PC-9 (cell line): ENCODE data around the gene ACAD8. TPM values are rescaled to one million over a fixed set of nuclear protein-coding genes. Genes with fewer than 3 reads are reported as not detected.

Experiments
- BruUV-seq: library from RNA; stranded (reverse); fragments of 400-500 nt; replicated peaks from 2 replicates; lab custom pipeline; 2021; lab: Mats Ljungman, UMichigan
- CTCF ChIA-PET: fragments of 300-600 bp; sonication (Branson Sonifier 250); formaldehyde crosslinking; loops from one replicate; lab custom pipeline; 2022; ENCODE audit warnings: antibody characterized with exemption; lab: Charles Lee
- POLR2A ChIA-PET: fragments of 300-600 bp; sonication (Branson Sonifier 250); formaldehyde crosslinking; loops from one replicate; lab custom pipeline; 2022; ENCODE audit warnings: antibody characterized with exemption; ENCODE audit not compliant: unreplicated experiment; lab: Charles Lee
- DNase-seq, 2 experiments: peaks; one replicate each; pipeline versions ENCODE4 v3.0.0 to v3.0.0-alpha.2; 2015 to 2022; ENCODE audit warnings: mixed read lengths in 1 of 2
- H2AFZ ChIP-seq: fragments of 200-600 bp; sonication (generic); 2 replicates; pipeline ENCODE4 v1.8.1; 2017; ENCODE audit warnings: antibody characterized with exemption
- H3F3A ChIP-seq: fragments of 200-600 bp; sonication (generic); 2 replicates; pipeline ENCODE4 v1.8.1; 2017; ENCODE audit warnings: antibody characterized with exemption, mild to moderate bottlenecking, low read depth; ENCODE audit not compliant: insufficient read depth
- H3K27ac ChIP-seq: fragments of 200-600 bp; sonication (generic); 2 replicates; pipeline ENCODE4 v1.6.1; 2016; ENCODE audit warnings: mixed run types
- H3K27me3 ChIP-seq: fragments of 200-600 bp; sonication (generic); 2 replicates; pipeline ENCODE4 v1.6.1; 2016; ENCODE audit warnings: low read depth, mixed run types; ENCODE audit not compliant: insufficient read depth
- H3K36me3 ChIP-seq: fragments of 200-600 bp; sonication (generic); 2 replicates; pipeline ENCODE4 v1.6.1; 2016; ENCODE audit warnings: low read depth, mixed run types
- H3K4me1 ChIP-seq: fragments of 200-600 bp; sonication (generic); replicated peaks from 2 replicates; pipeline ENCODE4 v1.6.1; 2016; ENCODE audit warnings: mixed run types; ENCODE audit not compliant: insufficient read depth
- H3K4me2 ChIP-seq: fragments of 200-600 bp; sonication (generic); 2 replicates; pipeline ENCODE4 v1.6.1; 2017; ENCODE audit warnings: mixed run types
- H3K4me3 ChIP-seq: fragments of 200-600 bp; sonication (generic); 2 replicates; pipeline ENCODE4 v1.6.1; 2016; ENCODE audit warnings: mixed run types
- H3K79me2 ChIP-seq: fragments of 200-600 bp; sonication (generic); 2 replicates; pipeline ENCODE4 v1.6.1; 2017; ENCODE audit warnings: low read depth, mixed run types
- H3K9me2 ChIP-seq: fragments of 200-600 bp; sonication (generic); 2 replicates; pipeline ENCODE4 v1.8.1; 2017; ENCODE audit warnings: mild to moderate bottlenecking; ENCODE audit not compliant: insufficient read depth
- H3K9me3 ChIP-seq: fragments of 200-600 bp; sonication (generic); 2 replicates; pipeline ENCODE4 v1.8.1; 2016; ENCODE audit warnings: low read depth; ENCODE audit not compliant: insufficient read depth
- H4K20me1 ChIP-seq: fragments of 200-600 bp; sonication (generic); 2 replicates; pipeline ENCODE4 v1.8.1; 2017; ENCODE audit not compliant: insufficient read depth
- CTCF ChIP-seq: fragments of 200-600 bp; sonication (generic); conservative IDR thresholded peaks from 2 replicates; pipeline ENCODE4 v1.6.1; 2017; ENCODE audit warnings: mixed run types, antibody characterized with exemption, mild to moderate bottlenecking, moderate library complexity
- EZH2 ChIP-seq: fragments of 200-600 bp; sonication (generic); IDR thresholded peaks from 2 replicates; pipeline ENCODE4 v1.8.0; 2017; ENCODE audit warnings: antibody characterized with exemption, low read depth
- intact Hi-C: fragments of 100-400 bp; cut with micrococcal nuclease; formaldehyde crosslinking; loops from one replicate; pipeline ENCODE4 v1.10.0; 2022; ENCODE audit not compliant: unreplicated experiment
- total RNA-seq: library from RNA; stranded (reverse); gene quantifications from 2 replicates; pipeline ENCODE4 v1.2.3, GENCODE V29; 2021

The ACAD8 gene
- total RNA-seq, 1 experiment from 2014 or later = 16.1 TPM

- no peaks in the 10 kb centered on the region for H3K36me3 ChIP-seq
- DNase-seq = no peak
- no peaks in the 10 kb centered on the region for H4K20me1 ChIP-seq
- no peak overlapping the region for H3K4me3 ChIP-seq
- H3K79me2 ChIP-seq = peaks cover 28% of the 10 kb centered on the region; the same call in 1 of the 2 replicates
- TF ChIP-seq CTCF (no peak), EZH2 (no peak)
- BruUV-seq = no TSS peak
- no peak overlapping the region for H2AFZ ChIP-seq
- peaks cover 10% of the 10 kb centered on the region; the same call in 1 of the 2 replicates for H3K4me1 ChIP-seq
- no peak overlapping the region for H3K27ac ChIP-seq
- CTCF ChIA-PET = no interaction called here
- no peak overlapping the region for H3K4me2 ChIP-seq
- POLR2A ChIA-PET = no interaction called here
- intact Hi-C loops = no loop called here
- H3K27me3 ChIP-seq = no peaks in the 10 kb centered on the region
- H3F3A ChIP-seq = no peaks in the 10 kb centered on the region
- H3K9me3 ChIP-seq = no peaks in the 10 kb centered on the region
- no peaks in the 10 kb centered on the region for H3K9me2 ChIP-seq
Observed at GRCh38 chr11:134229126-134229790, 24.1 kb upstream of the ACAD8 start.

- Histone ChIP-seq H3K27ac (no peak overlapping the region), H3K4me2 (no peak overlapping the region), H3K9me3 (no peaks in the 10 kb centered on the region), H4K20me1 (no peaks in the 10 kb centered on the region), H3F3A (no peaks in the 10 kb centered on the region), H3K9me2 (no peaks in the 10 kb centered on the region), H3K4me3 (no peak overlapping the region), H3K79me2 (peaks cover 26% of the 10 kb centered on the region; the same call in 1 of the 2 replicates), H3K36me3 (no peaks in the 10 kb centered on the region), H3K4me1 (peaks cover 10% of the 10 kb centered on the region; the same call in 1 of the 2 replicates), H3K27me3 (no peaks in the 10 kb centered on the region), H2AFZ (no peak overlapping the region)
- POLR2A ChIA-PET = no interaction called here
- intact Hi-C loops = no loop called here
- BruUV-seq = no TSS peak
- CTCF ChIA-PET = no interaction called here
- TF ChIP-seq EZH2 = no peak
- TF ChIP-seq CTCF = no peak
- no peak for DNase-seq
Observed at GRCh38 chr11:134230339-134230738, 23.0 kb upstream of the ACAD8 start.

- no peaks in the 10 kb centered on the region for H3K9me2 ChIP-seq
- H3K4me3 ChIP-seq = no peak overlapping the region
- no peaks in the 10 kb centered on the region for H3F3A ChIP-seq
- H3K4me2 ChIP-seq = no peak overlapping the region
- ChIA-PET POLR2A (no interaction called here), CTCF (no interaction called here)
- no peak overlapping the region for H3K27ac ChIP-seq
- no TSS peak for BruUV-seq
- no peaks in the 10 kb centered on the region for H3K27me3 ChIP-seq
- intact Hi-C loops = no loop called here
- H3K4me1 ChIP-seq = no peaks in the 10 kb centered on the region
- peaks cover 9% of the 10 kb centered on the region; the same call in 1 of the 2 replicates for H3K79me2 ChIP-seq
- no peaks in the 10 kb centered on the region for H3K36me3 ChIP-seq
- no peak for TF ChIP-seq CTCF
- no peak for TF ChIP-seq EZH2
- DNase-seq = no peak
- H4K20me1 ChIP-seq = no peaks in the 10 kb centered on the region
- no peak overlapping the region for H2AFZ ChIP-seq
- H3K9me3 ChIP-seq = no peaks in the 10 kb centered on the region
Observed at GRCh38 chr11:134231958-134232659, 21.3 kb upstream of the ACAD8 start.
